ENCODE data around the gene ASTE1.

DNA sequence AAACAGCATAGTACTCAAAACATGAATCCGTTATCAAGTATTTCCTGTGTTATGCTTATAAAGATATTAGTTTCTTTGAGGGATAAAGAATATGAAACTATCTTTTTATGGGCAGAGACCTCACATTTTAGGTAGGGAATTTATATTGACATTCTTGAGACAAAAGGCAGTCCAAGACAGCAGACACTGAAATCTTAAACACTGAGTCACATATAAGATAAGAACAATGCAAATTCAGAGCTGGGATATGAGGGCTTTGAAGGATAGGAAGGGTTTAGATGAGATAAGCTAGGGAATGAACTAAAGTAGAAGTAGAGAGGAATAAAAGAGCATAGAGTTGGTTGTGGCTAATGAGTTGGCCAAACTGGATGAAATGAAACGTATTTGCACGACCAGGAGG, 58.4 kb downstream of the ASTE1 start:
- TF ChIP-seq GATA2 (IDR thresholded peaks at IDR 0.05; ENCODE audit: low read depth, low read length) (no peak), GATA3 (IDR thresholded peaks at IDR 0.05; ENCODE audit: low read depth, low read length) (no peak)

All from SH-SY5Y (cell line).